Caki2 (cell line): ENCODE results near the gene ZSWIM4. TPM values are rescaled to one million over a fixed set of nuclear protein-coding genes. Genes with fewer than 3 reads are reported as not detected.
A peak's percentile ranks its signal among the peaks of the same experiment; 100 is the strongest.
"Not testable (repeated sequence)": the region's sequence is repeated elsewhere in the genome, so short reads cannot be mapped to it uniquely, and the experiment has no call there.

Experiments
- DNase-seq: peaks from one replicate; pipeline ENCODE4 v3.0.0-alpha.2; 2015; ENCODE audit warnings: low read depth
- in situ Hi-C: cut with HindIII; loops from 2 replicates; pipeline ENCODE4 v1.10.0; 2016; ENCODE audit warnings: low sequenced_read_pairs, low pct_unique_long_range_greater_than_20kb, mixed read lengths
- total RNA-seq: library from RNA; depleted of rRNA; stranded (reverse); fragments of >200 nt; shearing (Covaris generic); gene quantifications from 2 replicates; pipeline ENCODE4 v1.2.3, GENCODE V29; 2014; ENCODE audit warnings: low replicate concordance; rRNA removed

Gene ZSWIM4
- total RNA-seq: 6.2 and 6.3 TPM in 2 replicates

- peak; percentile 98 for DNase-seq
- in situ Hi-C loops: no loop called here
These were observed at the start of gene ZSWIM4 for GRCh38 chr19:13794757-13795589. Gene ZSWIM4, plus strand, starts transcription at chr19:13795443. Its CDS starts 206 bp downstream, at chr19:13795649.

DNA sequence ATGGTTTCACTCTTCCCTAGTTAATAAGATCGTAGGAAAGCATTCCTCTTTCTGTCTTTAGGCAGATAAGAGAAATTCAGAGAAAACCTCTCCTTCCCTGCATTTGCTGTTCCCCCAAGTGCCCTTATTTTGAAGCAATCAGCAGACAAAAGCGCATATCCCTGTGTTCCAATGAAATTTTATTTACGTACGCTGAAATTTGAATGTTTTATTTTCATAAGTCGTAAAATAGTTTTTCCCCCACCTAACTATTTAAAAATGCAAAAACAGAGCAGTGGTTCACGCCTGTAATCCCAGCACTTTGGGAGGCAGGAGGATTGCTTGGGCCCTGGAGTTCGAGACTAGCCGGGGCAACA is 48.2 kb upstream of the ZSWIM4 start:
- DNase-seq: no peak
- in situ Hi-C loops: no loop called here

- in situ Hi-C loops: no loop called here
- DNase-seq: peak; percentile 54
These were observed 46.9 kb upstream of the ZSWIM4 start for GRCh38 chr19:13748169-13748828.

DNA sequence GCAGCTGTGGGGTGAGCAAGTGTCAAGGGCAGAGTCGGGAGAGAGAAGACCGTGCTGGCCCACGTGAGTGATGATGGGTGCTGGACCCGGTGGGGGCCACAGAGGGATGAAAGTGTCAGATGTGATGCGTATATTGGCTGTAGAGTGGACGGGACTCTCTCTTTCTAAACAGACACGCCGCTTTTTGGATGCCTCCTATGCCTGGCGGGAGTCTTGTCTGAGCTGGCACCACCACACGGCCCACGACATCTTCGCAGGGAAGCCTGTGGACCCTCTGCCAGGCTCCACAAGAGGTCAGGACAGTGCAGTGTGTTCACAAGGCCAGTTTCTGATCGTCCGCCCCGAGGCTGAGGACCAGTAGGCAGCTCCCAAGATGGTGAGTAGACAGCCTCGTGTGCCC is 43.8 kb upstream of the ZSWIM4 start:
- DNase-seq: no peak
- in situ Hi-C loops: no loop called here

DNA sequence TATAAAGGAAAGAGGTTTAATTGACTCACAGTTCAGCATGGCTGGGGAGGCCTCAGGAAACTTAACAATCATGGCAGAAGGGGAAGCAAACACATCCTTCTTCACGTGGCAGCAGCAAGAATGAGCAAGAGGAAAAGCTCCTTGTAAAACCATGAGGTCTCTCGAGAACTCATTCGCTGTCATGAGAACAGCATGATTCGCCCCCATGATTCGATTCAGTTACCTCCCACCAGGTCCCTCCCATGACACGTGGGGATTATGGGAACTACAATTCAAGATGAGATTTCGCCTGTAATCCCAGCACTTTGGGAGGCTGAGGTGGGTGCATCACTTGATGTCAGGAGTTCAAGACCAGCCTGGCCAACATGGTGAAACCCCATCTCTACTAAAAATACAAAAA is 41.6 kb upstream of the ZSWIM4 start:
- in situ Hi-C loops, DNase-seq: not testable (repeated sequence)

GRCh38 chr19:13756210-13756609 is 39.0 kb upstream of the ZSWIM4 start:
- in situ Hi-C loops: no loop called here
- DNase-seq: no peak

- DNase-seq: no peak
- in situ Hi-C loops: no loop called here
These were observed 37.2 kb upstream of the ZSWIM4 start for GRCh38 chr19:13757805-13758772.

DNA sequence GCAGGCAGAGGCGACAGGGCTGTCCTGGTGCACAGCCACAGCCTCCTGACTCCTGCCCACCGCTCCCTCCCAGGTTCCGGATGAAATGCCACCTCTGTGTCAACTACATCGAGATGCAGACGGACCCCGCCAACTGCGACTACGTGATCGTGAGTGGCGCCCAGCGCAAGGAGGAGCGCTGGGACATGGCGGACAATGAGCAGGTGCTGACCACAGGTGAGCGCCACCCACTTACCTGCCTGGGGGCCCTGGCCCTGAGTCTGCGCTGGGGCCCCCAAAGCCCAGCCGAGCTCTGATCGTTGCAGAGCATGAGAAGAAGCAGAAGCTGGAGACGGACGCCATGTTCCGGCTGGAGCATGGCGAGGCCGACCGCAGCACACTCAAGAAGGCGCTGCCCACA is 36.4 kb upstream of the ZSWIM4 start:
- in situ Hi-C loops: no loop called here
- no peak for DNase-seq

GRCh38 chr19:13761423-13761822 is 33.8 kb upstream of the ZSWIM4 start:
- in situ Hi-C loops: no loop called here
- no peak for DNase-seq

DNA sequence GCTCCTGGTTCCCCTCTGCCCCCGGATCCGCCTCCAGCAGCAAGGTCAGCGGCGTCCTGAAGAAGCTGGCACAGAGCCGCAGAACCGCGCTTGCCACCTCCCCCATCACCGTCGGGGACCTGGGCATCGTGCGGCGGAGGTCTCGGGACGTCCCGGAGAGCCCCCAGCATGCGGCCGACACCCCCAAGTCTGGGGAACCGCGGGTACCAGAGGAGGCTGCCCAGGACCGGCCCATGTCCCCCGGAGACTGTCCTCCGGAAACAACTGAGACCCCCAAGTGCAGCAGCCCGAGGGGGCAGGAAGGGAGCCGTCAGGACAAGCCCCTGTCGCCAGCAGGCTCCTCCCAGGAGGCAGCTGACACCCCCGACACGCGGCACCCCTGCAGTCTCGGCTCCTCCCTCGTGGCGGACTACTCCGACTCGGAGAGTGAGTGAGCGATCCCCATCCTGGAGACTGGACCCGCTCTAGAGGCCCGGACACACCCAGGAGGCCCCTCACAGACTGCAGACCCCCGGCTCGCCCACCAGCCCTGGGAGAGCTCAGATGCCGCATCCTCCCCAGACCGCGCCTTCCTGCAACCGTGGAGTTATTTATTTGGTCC is 32.5 kb upstream of the ZSWIM4 start:
- in situ Hi-C loops: no loop called here
- no peak for DNase-seq

DNA sequence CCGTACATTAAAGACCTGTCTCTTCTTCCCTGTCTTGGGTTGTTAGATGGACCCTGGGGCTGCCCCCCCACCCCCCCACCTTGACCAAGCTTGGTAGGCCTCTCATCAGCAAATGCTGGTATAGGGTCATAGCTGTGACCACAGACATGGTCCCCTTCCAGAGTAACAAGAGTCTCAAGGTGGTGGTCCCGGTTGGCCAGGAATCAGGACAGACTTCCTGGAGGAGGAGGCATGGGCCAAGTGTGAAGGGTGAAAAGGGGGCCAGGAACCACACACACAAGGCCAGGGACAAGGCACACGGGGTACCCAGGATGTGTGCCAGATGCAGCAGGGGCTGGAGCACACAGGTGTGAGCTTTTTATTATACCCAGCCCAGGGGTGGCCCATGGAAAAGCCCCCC is 32.0 kb upstream of the ZSWIM4 start:
- in situ Hi-C loops: no loop called here
- no peak for DNase-seq

DNA sequence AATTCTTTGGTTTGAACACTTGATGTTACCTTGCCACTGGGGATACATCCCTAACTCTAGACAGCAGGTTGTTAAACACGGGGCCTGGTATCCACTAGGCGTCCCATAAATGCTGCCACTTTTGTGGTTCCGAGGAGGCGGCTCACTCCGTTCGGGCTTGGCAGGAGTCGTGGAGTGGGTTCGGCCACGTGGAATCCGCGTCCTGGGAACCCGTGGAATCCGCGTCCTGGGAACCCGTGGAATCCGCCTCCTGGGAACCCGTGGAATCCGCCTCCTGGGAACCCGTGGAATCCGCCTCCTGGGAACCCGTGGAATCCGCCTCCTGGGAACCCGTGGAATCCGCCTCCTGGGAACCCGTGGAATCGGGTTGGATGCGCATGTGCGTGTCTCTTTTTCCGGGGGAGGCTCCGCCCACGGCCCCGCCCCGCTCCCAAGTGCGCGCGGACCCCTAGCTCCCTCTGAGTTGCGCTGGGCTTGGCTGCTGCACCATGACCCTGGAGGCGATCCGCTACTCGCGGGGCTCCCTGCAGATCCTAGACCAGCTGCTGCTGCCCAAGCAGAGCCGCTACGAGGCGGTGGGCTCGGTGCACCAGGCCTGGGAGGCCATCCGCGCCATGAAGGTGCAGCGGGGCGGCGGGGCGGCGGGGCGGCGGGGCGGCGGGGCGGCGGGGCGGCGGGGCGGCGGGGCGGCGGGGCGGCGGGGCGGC is 31.0 kb upstream of the ZSWIM4 start, which contains the start of gene MRI1:
MRI1 (plus strand) TSS at position 422 of the 707 bp plus-strand sequence; CDS start at position 489, 67 bp downstream.
- in situ Hi-C loops: no loop called here
- peak; percentile 67 for DNase-seq

GRCh38 chr19:13764821-13765394 is 30.3 kb upstream of the ZSWIM4 start:
- in situ Hi-C loops: no loop called here

GRCh38 chr19:13765395-13766094 is 29.7 kb upstream of the ZSWIM4 start:
- in situ Hi-C loops: no loop called here
- no peak for DNase-seq

More at GRCh38 chr19:13764821-13765394, 30.3 kb upstream of the ZSWIM4 start:
- DNase-seq: no peak

DNA sequence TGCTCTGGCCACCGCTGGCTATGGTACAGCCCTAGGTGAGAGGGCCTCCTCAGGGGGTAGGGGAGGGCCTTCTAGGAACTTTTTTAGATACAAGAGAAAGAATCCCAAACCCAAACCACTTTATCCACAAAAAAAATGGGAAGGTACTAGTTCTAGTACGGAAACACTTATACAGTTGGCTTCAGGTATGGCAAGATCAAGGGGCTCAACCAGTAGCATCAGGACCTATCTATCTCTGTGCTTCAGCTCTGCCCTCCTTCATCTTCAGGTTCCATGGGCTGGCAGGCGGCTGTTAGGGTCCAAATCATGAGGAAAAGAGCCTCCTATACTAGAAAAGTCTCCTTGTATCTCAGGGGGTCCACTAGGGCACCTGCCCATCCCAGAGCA is 29.2 kb upstream of the ZSWIM4 start:
- in situ Hi-C loops: no loop called here
- DNase-seq: no peak

GRCh38 chr19:13768510-13768909 is 26.7 kb upstream of the ZSWIM4 start:
- in situ Hi-C loops: no loop called here
- DNase-seq: no peak
